ENCODE results near the gene GPR26.

The GPR26 gene

DNA sequence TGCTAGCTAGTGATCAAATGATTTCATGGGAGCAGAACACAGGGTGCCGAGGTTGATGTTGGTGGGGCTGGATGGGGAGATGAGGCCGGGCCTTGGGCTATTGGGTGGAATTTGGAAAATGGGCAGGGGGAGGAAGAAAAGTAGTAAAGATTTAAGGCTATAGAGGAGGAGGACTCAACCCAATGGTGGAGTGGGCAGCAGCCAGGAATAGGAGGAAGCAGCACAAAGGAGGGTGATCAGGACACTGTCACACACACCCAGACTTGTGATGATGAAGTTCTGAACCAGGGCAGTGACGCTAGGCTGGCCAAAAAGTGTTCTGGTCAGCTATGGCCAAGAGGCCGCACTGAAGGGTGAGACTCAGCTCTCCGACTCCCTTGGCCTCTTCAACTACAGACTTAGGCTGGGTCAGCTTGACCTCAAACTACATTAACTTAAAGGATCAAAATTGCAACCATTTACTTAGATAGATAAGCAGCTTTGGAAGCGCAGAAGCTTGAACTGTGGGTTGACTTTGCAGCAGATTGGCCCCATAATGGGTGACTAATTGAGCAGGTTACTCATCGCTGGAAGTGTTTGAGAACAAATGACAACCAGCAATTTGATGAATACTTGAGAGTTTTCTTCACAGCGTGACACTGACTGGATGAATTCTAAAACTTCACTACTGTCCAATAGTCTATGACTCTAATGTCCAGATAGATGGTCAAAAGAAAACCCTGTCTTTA lies 29.4 kb upstream of the GPR26 start:
- H3K4me3 ChIP-seq (ENCODE audit: control insufficient read depth, low read depth, low read length) = no peak overlapping the region
- no peak for DNase-seq (ENCODE audit: low read depth)
- TF ChIP-seq, protein P1, sequence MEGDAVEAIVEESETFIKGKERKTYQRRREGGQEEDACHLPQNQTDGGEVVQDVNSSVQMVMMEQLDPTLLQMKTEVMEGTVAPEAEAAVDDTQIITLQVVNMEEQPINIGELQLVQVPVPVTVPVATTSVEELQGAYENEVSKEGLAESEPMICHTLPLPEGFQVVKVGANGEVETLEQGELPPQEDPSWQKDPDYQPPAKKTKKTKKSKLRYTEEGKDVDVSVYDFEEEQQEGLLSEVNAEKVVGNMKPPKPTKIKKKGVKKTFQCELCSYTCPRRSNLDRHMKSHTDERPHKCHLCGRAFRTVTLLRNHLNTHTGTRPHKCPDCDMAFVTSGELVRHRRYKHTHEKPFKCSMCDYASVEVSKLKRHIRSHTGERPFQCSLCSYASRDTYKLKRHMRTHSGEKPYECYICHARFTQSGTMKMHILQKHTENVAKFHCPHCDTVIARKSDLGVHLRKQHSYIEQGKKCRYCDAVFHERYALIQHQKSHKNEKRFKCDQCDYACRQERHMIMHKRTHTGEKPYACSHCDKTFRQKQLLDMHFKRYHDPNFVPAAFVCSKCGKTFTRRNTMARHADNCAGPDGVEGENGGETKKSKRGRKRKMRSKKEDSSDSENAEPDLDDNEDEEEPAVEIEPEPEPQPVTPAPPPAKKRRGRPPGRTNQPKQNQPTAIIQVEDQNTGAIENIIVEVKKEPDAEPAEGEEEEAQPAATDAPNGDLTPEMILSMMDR (IDR thresholded peaks at IDR 0.05; ENCODE audit: control insufficient read depth, insufficient read depth, low read depth, low read length, missing control alignments) = no peak

- DNase-seq (ENCODE audit: low read depth) = peak; percentile 40
- TF ChIP-seq, protein P1 (IDR thresholded peaks at IDR 0.05; ENCODE audit: control insufficient read depth, insufficient read depth, low read depth, low read length, missing control alignments) = no peak
These were observed 28.8 kb upstream of the GPR26 start for GRCh38 chr10:123637326-123637880.

DNA sequence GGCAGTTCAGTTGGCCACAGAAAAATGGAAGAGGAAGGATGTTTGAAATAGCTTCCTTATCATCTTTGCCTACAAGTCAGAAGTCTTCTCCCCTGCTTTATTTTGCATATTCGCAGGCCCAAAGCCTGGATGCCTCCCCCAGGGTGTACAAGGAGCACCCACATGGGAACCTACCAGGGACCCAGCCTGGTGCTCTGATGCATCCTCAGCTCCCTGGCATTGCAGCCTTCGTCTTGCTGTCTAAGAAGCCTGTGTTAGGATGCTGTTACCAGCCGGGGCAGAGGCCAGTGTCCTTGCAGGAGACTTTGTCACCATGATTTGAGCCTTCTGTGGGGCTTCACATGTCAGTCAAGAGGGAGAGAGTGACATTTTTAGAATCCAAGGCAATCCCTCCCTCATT lies 27.0 kb upstream of the GPR26 start:
- DNase-seq (ENCODE audit: low read depth) = no peak
- TF ChIP-seq, protein P1 (IDR thresholded peaks at IDR 0.05; ENCODE audit: control insufficient read depth, insufficient read depth, low read depth, low read length, missing control alignments) = no peak
- H3K4me3 ChIP-seq (ENCODE audit: control insufficient read depth, low read depth, low read length) = no peak overlapping the region

More at GRCh38 chr10:123637326-123637880, 28.8 kb upstream of the GPR26 start:
- no peak overlapping the region for H3K4me3 ChIP-seq (ENCODE audit: control insufficient read depth, low read depth, low read length)

- no peak for DNase-seq (ENCODE audit: low read depth)
- no peak overlapping the region for H3K4me3 ChIP-seq (ENCODE audit: control insufficient read depth, low read depth, low read length)
- TF ChIP-seq, protein P1 (IDR thresholded peaks at IDR 0.05; ENCODE audit: control insufficient read depth, insufficient read depth, low read depth, low read length, missing control alignments) = no peak
These were observed 26.1 kb upstream of the GPR26 start for GRCh38 chr10:123640016-123640535.

GRCh38 chr10:123642293-123642692 lies 23.9 kb upstream of the GPR26 start:
- TF ChIP-seq, protein P1 (IDR thresholded peaks at IDR 0.05; ENCODE audit: control insufficient read depth, insufficient read depth, low read depth, low read length, missing control alignments) = no peak
- no peak for DNase-seq (ENCODE audit: low read depth)
- H3K4me3 ChIP-seq (ENCODE audit: control insufficient read depth, low read depth, low read length) = no peak overlapping the region

DNA sequence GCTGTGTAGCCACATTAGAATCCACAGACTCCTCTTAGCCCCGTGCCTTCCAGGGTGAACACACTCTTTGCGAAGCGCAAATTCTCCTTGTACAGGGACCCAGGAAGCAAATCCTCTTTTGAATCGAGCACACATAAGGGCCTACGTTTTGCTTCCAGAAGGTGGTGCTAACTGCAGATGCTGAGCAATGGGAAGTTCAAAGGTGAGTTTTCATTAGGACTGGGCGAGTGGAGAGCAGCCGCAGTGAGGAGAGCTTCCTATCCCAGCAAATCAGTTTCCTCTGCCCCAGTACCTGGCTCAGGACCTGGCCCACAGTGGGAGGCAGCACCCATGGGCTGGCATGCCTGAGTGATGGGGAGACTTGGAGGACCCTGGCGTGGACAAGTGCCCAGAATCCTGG lies 23.5 kb upstream of the GPR26 start:
- DNase-seq (ENCODE audit: low read depth) = no peak

More for the DNA sequence above, 23.5 kb upstream of the GPR26 start:
- TF ChIP-seq, protein P1 (IDR thresholded peaks at IDR 0.05; ENCODE audit: control insufficient read depth, insufficient read depth, low read depth, low read length, missing control alignments) = no peak
- no peak overlapping the region for H3K4me3 ChIP-seq (ENCODE audit: control insufficient read depth, low read depth, low read length)
